ENCODE data around the gene KRT16. TPM values are rescaled to one million over a fixed set of nuclear protein-coding genes. Genes with fewer than 3 reads are reported as not detected.
"Not testable (repeated sequence)": the region's sequence is repeated elsewhere in the genome, so short reads cannot be mapped to it uniquely, and the experiment has no call there.

KRT16 gene
- total and polyA plus RNA-seq, 2 donors (not counting 3 experiments of a cell fraction or from before 2014, with no cell fraction given): not detected

DNA sequence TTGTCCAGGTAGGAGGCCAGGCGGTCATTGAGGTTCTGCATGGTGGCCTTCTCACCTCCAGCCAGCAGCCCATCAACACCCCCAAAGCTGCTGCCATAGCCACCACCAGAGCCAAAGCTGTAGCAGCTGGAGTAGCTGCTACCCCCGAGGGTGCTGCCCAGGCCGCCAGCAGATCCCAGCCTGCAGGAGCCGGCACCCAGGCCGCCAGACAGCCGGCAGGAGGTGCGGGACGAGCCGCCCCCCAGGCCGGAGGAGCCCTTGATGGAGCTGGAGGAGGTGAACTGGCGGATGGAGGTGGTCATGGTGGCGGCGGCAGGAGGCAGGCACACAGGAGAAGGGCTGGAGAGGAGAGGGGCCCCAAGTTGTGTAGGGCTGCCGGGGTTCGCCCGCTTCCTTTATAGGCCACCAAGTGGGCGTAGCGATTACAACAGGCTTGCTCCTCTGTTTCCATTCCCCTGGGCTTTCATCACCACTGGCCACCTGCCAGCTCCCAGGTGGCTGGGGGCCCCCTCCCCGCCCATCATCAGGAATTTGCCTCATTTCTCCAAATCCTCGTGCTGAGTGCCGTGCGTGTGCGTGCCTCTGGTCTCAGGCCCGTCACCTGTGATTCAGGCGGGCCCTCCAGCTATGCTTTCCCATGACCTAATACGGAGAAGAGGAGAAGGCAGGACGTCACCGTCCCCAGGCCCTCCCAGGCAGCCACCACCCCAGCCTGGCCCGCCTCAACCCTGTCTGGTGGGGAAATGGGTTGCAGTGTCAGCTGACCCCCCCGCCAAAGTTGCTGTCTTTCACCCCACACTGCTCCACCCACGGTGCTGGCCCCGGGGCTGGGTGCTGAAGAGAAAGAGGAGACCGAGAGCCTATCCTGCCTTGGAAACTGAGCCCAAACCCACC lies 11.9 kb upstream of the KRT16 start, which contains the start of gene KRT17:
KRT17 (minus strand) TSS at position 368 of the 894 bp plus-strand sequence; CDS start at position 302, 66 bp downstream.
- Histone ChIP-seq H3K36me3 (ENCODE audit: control insufficient read depth in 2 of 2, extremely low read depth in 1 of 2, insufficient read depth in 2 of 2, low read length in 2 of 2) (no peaks in the 10 kb centered on the region), H4K20me1 (replicated peaks; ENCODE audit: control insufficient read depth, extremely low read depth, insufficient read depth, low read length) (no peaks in the 10 kb centered on the region), H3K79me2 (ENCODE audit: control insufficient read depth, insufficient read depth, low read length) (no peaks in the 10 kb centered on the region), H2AFZ (ENCODE audit: low read depth, low read length) (no peak within 1 kb of the TSS), H3K4me2 (ENCODE audit: insufficient read depth, low read length) (no peak within 1 kb of the TSS), H3K4me1 (ENCODE audit: control insufficient read depth, extremely low read depth, insufficient read depth, low read length) (no peaks in the 10 kb centered on the region), H3K9ac (replicated peaks; ENCODE audit: extremely low read depth, insufficient read depth, low read length) (no peak within 1 kb of the TSS), H3K4me3 (replicated peaks in 1 of 3; ENCODE audit: insufficient read depth in 1 of 3, low read depth in 1 of 3, low read length in 3 of 3) (no peak within 1 kb of the TSS), H3K9me3 (replicated peaks; ENCODE audit: control insufficient read depth, insufficient read depth, low read length) (no peaks in the 10 kb centered on the region), H3K9me1 (replicated peaks; ENCODE audit: control insufficient read depth, extremely low read depth, insufficient read depth, low read length) (no peaks in the 10 kb centered on the region), H3K27me3 (ENCODE audit: control insufficient read depth in 2 of 2, insufficient read depth in 2 of 2, low read length in 2 of 2) (no peaks in the 10 kb centered on the region), H3K27ac (ENCODE audit: insufficient read depth, low read depth, low read length) (no peak within 1 kb of the TSS)
- DNase-seq (ENCODE audit: low read depth, low spot score) (no peak), FAIRE-seq (no peak)
- POLR2A ChIA-PET: no interaction called here
- CTCF ChIA-PET: interaction anchor here (1.8 kb wide), 1 partner anchor 24 kb away, joined by 7 read pairs; no protein-coding TSS in a partner anchor
- intact Hi-C loops (cut with micrococcal nuclease): no loop called here
- no TSS peak for BruUV-seq (replicated peaks)
- TF ChIP-seq POLR2A (IDR thresholded peaks at IDR 0.05; ENCODE audit: low read depth, low read length) (no peak), JUN (IDR thresholded peaks at IDR 0.05; ENCODE audit: borderline replicate concordance, insufficient read depth, insufficient read length, low read depth) (no peak), EZH2 (IDR thresholded peaks at IDR 0.05; ENCODE audit: borderline replicate concordance, low read depth, low read length, severe bottlenecking) (no peak), MAX (IDR thresholded peaks at IDR 0.05; ENCODE audit: insufficient read depth, insufficient read length) (no peak), MYC (IDR thresholded peaks at IDR 0.05; ENCODE audit: low read depth, low read length) (no peak), CTCF (IDR thresholded peaks at IDR 0.05; ENCODE audit: extremely low read depth in 1 of 2, insufficient read depth in 1 of 2, low read depth in 1 of 2, low read length in 2 of 2) (no peak), GATA2 (IDR thresholded peaks at IDR 0.05; ENCODE audit: insufficient read depth, insufficient read length, low read depth, low read length) (no peak), POLR2AphosphoS5 (IDR thresholded peaks at IDR 0.05; ENCODE audit: insufficient read depth, low read depth, low read length) (no peak), FOS (IDR thresholded peaks at IDR 0.05; ENCODE audit: borderline replicate concordance, insufficient read depth, low read length) (no peak)
- dilution Hi-C loops (cut with MboI; ENCODE audit: extremely low pct_ligation_motif_present, low sequenced_read_pairs): no loop called here

DNA sequence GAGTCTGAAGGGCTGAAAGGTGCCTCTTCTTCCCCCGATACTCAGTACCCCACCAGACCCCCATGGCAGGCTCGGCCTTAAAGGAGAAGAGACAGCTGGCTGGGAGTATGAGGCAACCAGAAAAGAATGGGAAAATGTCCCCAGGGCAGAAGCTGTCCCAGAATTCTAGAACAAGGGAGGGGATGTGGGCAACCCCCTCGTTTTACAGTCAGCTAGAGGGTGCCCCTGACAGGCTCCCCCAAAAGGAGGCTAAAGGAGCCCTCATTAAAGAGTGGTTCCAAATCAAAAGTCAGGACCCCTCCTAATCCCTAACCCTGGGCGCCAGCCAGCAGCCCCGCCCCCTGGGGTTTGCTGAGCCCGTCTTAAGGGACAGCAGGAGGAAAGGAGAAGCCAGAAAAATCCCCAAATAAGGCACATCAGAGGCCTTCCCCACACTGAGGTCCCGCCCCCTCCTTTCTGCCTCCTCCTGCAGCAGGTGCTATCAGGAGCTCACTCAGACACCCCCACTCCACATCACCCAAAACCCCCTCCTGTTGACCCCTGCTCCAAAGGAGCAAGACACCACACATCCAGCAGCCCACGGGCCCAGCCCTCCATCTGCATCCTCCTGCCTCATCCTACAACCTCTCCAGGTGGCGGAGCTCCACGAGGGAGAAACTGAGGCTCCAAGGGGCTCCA lies 10.8 kb upstream of the KRT16 start:
- DNase-seq (ENCODE audit: low read depth, low spot score): not testable (repeated sequence)

More for the DNA sequence above, 10.8 kb upstream of the KRT16 start:
- H3K4me2 ChIP-seq (ENCODE audit: insufficient read depth, low read length); H3K36me3 ChIP-seq (ENCODE audit: control insufficient read depth in 2 of 2, extremely low read depth in 1 of 2, insufficient read depth in 2 of 2, low read length in 2 of 2); H3K4me3 ChIP-seq (replicated peaks in 1 of 3; ENCODE audit: insufficient read depth in 1 of 3, low read depth in 1 of 3, low read length in 3 of 3); H3K9me3 ChIP-seq (replicated peaks; ENCODE audit: control insufficient read depth, insufficient read depth, low read length); H3K9me1 ChIP-seq (replicated peaks; ENCODE audit: control insufficient read depth, extremely low read depth, insufficient read depth, low read length); H3K27ac ChIP-seq (ENCODE audit: insufficient read depth, low read depth, low read length); intact Hi-C loops (cut with micrococcal nuclease); FAIRE-seq; H3K4me1 ChIP-seq (ENCODE audit: control insufficient read depth, extremely low read depth, insufficient read depth, low read length); H4K20me1 ChIP-seq (replicated peaks; ENCODE audit: control insufficient read depth, extremely low read depth, insufficient read depth, low read length); POLR2A ChIA-PET; H3K9ac ChIP-seq (replicated peaks; ENCODE audit: extremely low read depth, insufficient read depth, low read length); dilution Hi-C loops (cut with MboI; ENCODE audit: extremely low pct_ligation_motif_present, low sequenced_read_pairs); H2AFZ ChIP-seq (ENCODE audit: low read depth, low read length); BruUV-seq (replicated peaks); H3K79me2 ChIP-seq (ENCODE audit: control insufficient read depth, insufficient read depth, low read length); H3K27me3 ChIP-seq (ENCODE audit: control insufficient read depth in 2 of 2, insufficient read depth in 2 of 2, low read length in 2 of 2): not testable (repeated sequence)
- CTCF ChIA-PET: interaction anchor here (1.8 kb wide), 1 partner anchor 25 kb away, joined by 7 read pairs; no protein-coding TSS in a partner anchor
